DOHH2 (cell line): Measurements from ENCODE around the gene IL1RAP.

Experiments
- H3F3A ChIP-seq: fragments of 200-600 bp; sonication (generic), shearing (Covaris generic); 2 replicates; pipeline ENCODE4 v1.6.0; 2016; ENCODE audit warnings: antibody characterized with exemption, mild to moderate bottlenecking; ENCODE audit not compliant: control insufficient read depth, insufficient read depth
- H3K27ac ChIP-seq: fragments of 200-600 bp; sonication (generic); 2 replicates; pipeline ENCODE4 v1.5.1; 2014; ENCODE audit warnings: low read depth, mild to moderate bottlenecking, low read length, moderate library complexity
- H3K27me3 ChIP-seq: fragments of 200-600 bp; sonication (generic); 2 replicates; pipeline ENCODE4 v1.6.1; 2014; ENCODE audit warnings: mild to moderate bottlenecking, low read length, mixed read lengths; ENCODE audit not compliant: control insufficient read depth
- H3K36me3 ChIP-seq: fragments of 200-600 bp; sonication (generic); 2 replicates; pipeline ENCODE4 v1.6.1; 2014; ENCODE audit warnings: mild to moderate bottlenecking, low read length, moderate library complexity, mixed read lengths; ENCODE audit not compliant: control insufficient read depth
- H3K4me1 ChIP-seq: fragments of 200-600 bp; sonication (generic); 2 replicates; pipeline ENCODE4 v1.6.1; 2014; ENCODE audit warnings: mild to moderate bottlenecking, low read length, mixed read lengths; ENCODE audit not compliant: control insufficient read depth
- H3K4me2 ChIP-seq: fragments of 200-600 bp; sonication (generic); 2 replicates; pipeline ENCODE4 v1.6.0; 2014; ENCODE audit warnings: mild to moderate bottlenecking, low read length, moderate library complexity
- H3K4me3 ChIP-seq: fragments of 200-600 bp; sonication (generic); 2 replicates; pipeline ENCODE4 v1.5.1; 2014; ENCODE audit warnings: mild to moderate bottlenecking, low read length, mixed read lengths
- H3K79me2 ChIP-seq: fragments of 200-600 bp; sonication (generic); 2 replicates; pipeline ENCODE4 v1.6.1; 2014; ENCODE audit warnings: mild to moderate bottlenecking, low read length, mixed read lengths; ENCODE audit not compliant: control insufficient read depth
- H3K9me2 ChIP-seq: fragments of 200-600 bp; sonication (generic); replicated peaks from 2 replicates; pipeline ENCODE4 v1.6.1; 2014; ENCODE audit warnings: mild to moderate bottlenecking, low read length, mixed read lengths; ENCODE audit not compliant: control insufficient read depth
- H3K9me3 ChIP-seq: fragments of 200-600 bp; sonication (generic); 2 replicates; pipeline ENCODE4 v1.6.1; 2014; ENCODE audit warnings: antibody characterized with exemption, low read length, mixed read lengths; ENCODE audit not compliant: control insufficient read depth, insufficient read depth
- H4K20me1 ChIP-seq: fragments of 200-600 bp; sonication (generic); 2 replicates; pipeline ENCODE4 v1.6.0; 2014; ENCODE audit warnings: low read depth, mild to moderate bottlenecking, antibody characterized with exemption, low read length, moderate library complexity; ENCODE audit not compliant: control insufficient read depth, insufficient read depth
- EZH2phosphoT487 ChIP-seq: fragments of 200-600 bp; sonication (generic); IDR thresholded peaks from 2 replicates; pipeline ENCODE4 v1.6.1; 2017; ENCODE audit warnings: borderline replicate concordance, mild to moderate bottlenecking, antibody characterized with exemption, low read length, moderate library complexity, mixed read lengths
- TF ChIP-seq, protein P1 (sequence below): fragments of 200-600 bp; sonication (generic); IDR thresholded peaks from one replicate; pipeline ENCODE4 v1.5.1; 2014; ENCODE audit warnings: antibody characterized with exemption, mild to moderate bottlenecking, low read depth, low read length; ENCODE audit not compliant: poor library complexity, severe bottlenecking

Gene IL1RAP

DNA sequence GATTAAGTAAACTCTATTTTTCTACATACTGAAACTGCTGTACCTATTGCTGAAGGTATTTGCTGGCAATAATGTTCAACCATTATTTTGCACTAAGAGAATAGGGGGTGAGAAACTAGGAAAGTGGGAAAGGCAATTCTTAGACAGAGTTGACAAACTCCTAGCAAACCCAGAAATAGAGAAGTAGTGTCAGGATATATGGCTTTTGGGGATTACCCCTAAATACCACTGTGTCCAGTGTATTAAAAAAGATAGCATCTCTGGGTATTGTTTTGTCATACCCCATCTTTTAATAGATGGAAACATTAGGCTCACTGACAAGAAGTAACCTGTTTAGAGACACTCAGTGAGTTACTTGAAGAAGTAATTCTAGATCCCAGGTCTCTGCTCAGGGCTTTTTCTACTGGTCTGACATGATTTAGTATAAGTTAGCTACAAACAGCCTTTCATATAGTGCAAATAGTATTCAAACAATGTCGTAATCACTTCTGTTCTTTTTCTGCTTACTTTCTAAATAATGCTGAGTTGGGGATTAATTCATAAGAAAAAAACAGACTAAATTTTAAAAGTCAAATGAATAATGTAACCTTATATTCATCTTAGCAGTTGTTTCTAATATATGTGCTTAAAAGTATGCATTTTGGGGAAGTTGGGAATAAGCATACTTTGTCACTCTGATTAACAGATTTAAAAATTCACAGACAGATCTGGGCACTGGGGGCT lies 107.2 kb downstream of the IL1RAP start:
- Histone ChIP-seq H3F3A (no peaks in the 10 kb centered on the region), H3K9me2 (no peaks in the 10 kb centered on the region), H3K27me3 (no peaks in the 10 kb centered on the region), H4K20me1 (no peaks in the 10 kb centered on the region), H3K9me3 (no peaks in the 10 kb centered on the region), H3K79me2 (no peaks in the 10 kb centered on the region), H3K27ac (no peak overlapping the region), H3K36me3 (no peaks in the 10 kb centered on the region), H3K4me2 (no peak overlapping the region), H3K4me1 (peaks cover 30% of the 10 kb centered on the region), H3K4me3 (no peak overlapping the region)
- TF ChIP-seq, protein P1, sequence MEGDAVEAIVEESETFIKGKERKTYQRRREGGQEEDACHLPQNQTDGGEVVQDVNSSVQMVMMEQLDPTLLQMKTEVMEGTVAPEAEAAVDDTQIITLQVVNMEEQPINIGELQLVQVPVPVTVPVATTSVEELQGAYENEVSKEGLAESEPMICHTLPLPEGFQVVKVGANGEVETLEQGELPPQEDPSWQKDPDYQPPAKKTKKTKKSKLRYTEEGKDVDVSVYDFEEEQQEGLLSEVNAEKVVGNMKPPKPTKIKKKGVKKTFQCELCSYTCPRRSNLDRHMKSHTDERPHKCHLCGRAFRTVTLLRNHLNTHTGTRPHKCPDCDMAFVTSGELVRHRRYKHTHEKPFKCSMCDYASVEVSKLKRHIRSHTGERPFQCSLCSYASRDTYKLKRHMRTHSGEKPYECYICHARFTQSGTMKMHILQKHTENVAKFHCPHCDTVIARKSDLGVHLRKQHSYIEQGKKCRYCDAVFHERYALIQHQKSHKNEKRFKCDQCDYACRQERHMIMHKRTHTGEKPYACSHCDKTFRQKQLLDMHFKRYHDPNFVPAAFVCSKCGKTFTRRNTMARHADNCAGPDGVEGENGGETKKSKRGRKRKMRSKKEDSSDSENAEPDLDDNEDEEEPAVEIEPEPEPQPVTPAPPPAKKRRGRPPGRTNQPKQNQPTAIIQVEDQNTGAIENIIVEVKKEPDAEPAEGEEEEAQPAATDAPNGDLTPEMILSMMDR = no peak
- TF ChIP-seq EZH2phosphoT487 = no peak

DNA sequence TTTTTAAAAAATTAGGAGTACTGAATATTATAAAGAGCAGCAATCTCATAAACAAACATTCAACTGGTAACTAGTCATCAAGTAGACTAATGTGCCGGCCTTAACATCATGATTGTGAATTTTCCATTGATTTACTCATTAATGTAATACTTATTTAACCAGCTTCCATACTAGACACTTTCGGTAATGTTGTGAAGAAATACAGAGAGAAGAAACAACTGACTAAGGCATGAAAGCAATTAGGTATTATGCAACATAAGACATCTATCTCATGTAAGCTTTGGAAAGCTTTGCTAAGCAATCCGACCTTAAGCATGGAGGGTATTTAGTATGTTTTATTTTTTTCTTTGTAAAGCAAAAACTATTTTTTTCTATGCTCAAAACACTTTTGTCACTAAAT lies 108.0 kb downstream of the IL1RAP start:
- Histone ChIP-seq H3K79me2 (no peaks in the 10 kb centered on the region), H4K20me1 (no peaks in the 10 kb centered on the region), H3K4me1 (peaks cover 25% of the 10 kb centered on the region), H3K36me3 (no peaks in the 10 kb centered on the region), H3K4me2 (no peak overlapping the region), H3F3A (no peaks in the 10 kb centered on the region), H3K27me3 (no peaks in the 10 kb centered on the region), H3K4me3 (no peak overlapping the region), H3K9me2 (no peaks in the 10 kb centered on the region), H3K9me3 (no peaks in the 10 kb centered on the region), H3K27ac (no peak overlapping the region)
- TF ChIP-seq, protein P1 = no peak
- TF ChIP-seq EZH2phosphoT487 = no peak

DNA sequence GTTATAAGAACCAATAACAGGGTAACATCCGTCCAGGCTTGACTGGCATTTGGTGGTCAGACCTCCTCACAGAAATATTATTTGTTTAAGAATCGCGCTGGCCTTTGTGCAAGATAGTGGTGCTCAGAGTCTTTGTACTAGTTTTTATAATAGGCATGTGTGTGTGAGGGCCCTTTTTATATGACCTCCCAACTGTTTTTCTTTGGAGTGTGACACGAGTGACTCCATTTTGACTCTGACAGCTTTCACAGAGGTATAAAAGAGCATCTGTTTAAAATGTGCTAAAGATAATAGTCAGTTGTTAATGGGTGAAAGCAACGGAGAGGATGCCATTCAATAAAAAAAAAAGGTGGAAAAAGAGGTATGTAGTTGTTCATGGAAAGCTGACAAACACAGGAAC lies 110.4 kb downstream of the IL1RAP start:
- H4K20me1 ChIP-seq = no peaks in the 10 kb centered on the region
- H3K4me1 ChIP-seq = peaks cover 2% of the 10 kb centered on the region
- H3F3A ChIP-seq = no peaks in the 10 kb centered on the region
- H3K4me2 ChIP-seq = no peak overlapping the region
- no peaks in the 10 kb centered on the region for H3K9me3 ChIP-seq
- no peak overlapping the region for H3K27ac ChIP-seq
- no peaks in the 10 kb centered on the region for H3K9me2 ChIP-seq
- no peak overlapping the region for H3K4me3 ChIP-seq
- no peaks in the 10 kb centered on the region for H3K36me3 ChIP-seq
- H3K27me3 ChIP-seq = no peaks in the 10 kb centered on the region
- TF ChIP-seq, protein P1 = no peak
- no peak for TF ChIP-seq EZH2phosphoT487
- H3K79me2 ChIP-seq = no peaks in the 10 kb centered on the region
